ENCODE results near the gene TRIM27.
"Not testable (repeated sequence)": the region's sequence is repeated elsewhere in the genome, so short reads cannot be mapped to it uniquely, and the experiment has no call there.

The TRIM27 gene

GRCh38 chr6:28923318-28924102 is at the start of gene TRIM27:
Gene TRIM27, minus strand, starts transcription at chr6:28923985. Its CDS starts 353 bp downstream, at chr6:28923632.
- peak; percentile 76 for DNase-seq

- DNase-seq: not testable (repeated sequence)
Measured at GRCh38 chr6:28970056-28970455, 46.3 kb upstream of the TRIM27 start.

GRCh38 chr6:28969129-28969528 is 45.3 kb upstream of the TRIM27 start:
- DNase-seq: no peak

- DNase-seq: no peak
Measured at GRCh38 chr6:28968476-28968875, 44.7 kb upstream of the TRIM27 start.

GRCh38 chr6:28965706-28966105 is 41.9 kb upstream of the TRIM27 start:
- DNase-seq: no peak

- DNase-seq: no peak
Measured at GRCh38 chr6:28960846-28961500, 37.2 kb upstream of the TRIM27 start.

GRCh38 chr6:28958561-28959243 is 34.9 kb upstream of the TRIM27 start:
- not testable (repeated sequence) for DNase-seq

- DNase-seq: not testable (repeated sequence)
Measured at GRCh38 chr6:28957795-28958314, 34.1 kb upstream of the TRIM27 start.

GRCh38 chr6:28956331-28956730 is 32.5 kb upstream of the TRIM27 start:
- no peak for DNase-seq

GRCh38 chr6:28953585-28954258 is 29.9 kb upstream of the TRIM27 start:
- no peak for DNase-seq

GRCh38 chr6:28953039-28953584 is 29.3 kb upstream of the TRIM27 start:
- peak; percentile 70 for DNase-seq

- DNase-seq: not testable (repeated sequence)
Measured at GRCh38 chr6:28949656-28950195, 25.9 kb upstream of the TRIM27 start.

- no peak for DNase-seq
Measured at GRCh38 chr6:28948782-28949486, 25.1 kb upstream of the TRIM27 start.

GRCh38 chr6:28947831-28948270 is 24.1 kb upstream of the TRIM27 start:
- DNase-seq: no peak

- no peak for DNase-seq
Measured at GRCh38 chr6:28947067-28947765, 23.4 kb upstream of the TRIM27 start.

GRCh38 chr6:28945349-28945748 is 21.6 kb upstream of the TRIM27 start:
- no peak for DNase-seq

GRCh38 chr6:28944412-28944865 is 20.7 kb upstream of the TRIM27 start:
- peak; percentile 77 for DNase-seq

- DNase-seq: peak; percentile 78
Measured at GRCh38 chr6:28943557-28944411, 20.0 kb upstream of the TRIM27 start.

GRCh38 chr6:28943223-28943556 is 19.4 kb upstream of the TRIM27 start:
- DNase-seq: no peak
